ENCODE results near the gene CLMP.
"Not testable (repeated sequence)": the region's sequence is repeated elsewhere in the genome, so short reads cannot be mapped to it uniquely, and the experiment has no call there.

Gene CLMP

DNA sequence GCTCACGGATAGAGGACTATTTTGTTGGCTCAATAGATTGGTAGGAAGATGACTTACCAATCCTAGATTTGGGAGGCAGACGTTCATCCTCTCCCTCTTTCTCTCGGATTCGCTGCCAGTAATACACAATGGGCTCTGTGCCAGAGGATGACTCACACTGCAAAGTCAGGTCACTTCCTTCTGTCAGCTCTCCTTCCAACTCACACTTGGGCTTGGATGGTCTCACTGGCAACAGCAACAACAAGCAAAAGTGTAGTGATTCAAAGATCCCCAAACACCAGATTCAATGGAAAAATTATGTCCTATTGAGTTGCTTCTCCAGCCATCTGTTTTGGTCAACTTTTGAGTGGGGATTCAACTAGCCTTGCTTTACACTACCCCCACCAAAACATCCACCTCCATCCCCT lies 111.4 kb downstream of the CLMP start:
- DNase-seq (ENCODE audit: low spot score), result peak; percentile 46

DNA sequence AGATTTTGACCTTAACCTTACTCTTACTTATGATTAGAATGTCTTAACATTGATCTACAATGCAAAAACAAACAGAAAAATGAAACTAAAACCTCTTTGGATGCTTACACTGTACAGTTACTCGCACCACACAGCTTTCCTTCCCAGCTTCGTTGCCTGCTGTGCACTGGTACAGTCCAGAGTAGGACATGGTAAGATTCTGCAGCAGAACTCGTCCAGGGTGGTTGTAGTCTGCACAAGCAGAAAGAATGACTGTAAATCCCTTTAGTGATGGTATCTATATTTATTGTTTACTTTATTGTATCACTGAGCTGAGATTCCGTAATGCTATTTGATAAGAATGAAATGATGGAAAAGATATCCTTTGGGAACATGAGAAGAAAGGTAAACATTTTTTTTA lies 112.1 kb downstream of the CLMP start:
- no peak for DNase-seq (ENCODE audit: low spot score)

DNA sequence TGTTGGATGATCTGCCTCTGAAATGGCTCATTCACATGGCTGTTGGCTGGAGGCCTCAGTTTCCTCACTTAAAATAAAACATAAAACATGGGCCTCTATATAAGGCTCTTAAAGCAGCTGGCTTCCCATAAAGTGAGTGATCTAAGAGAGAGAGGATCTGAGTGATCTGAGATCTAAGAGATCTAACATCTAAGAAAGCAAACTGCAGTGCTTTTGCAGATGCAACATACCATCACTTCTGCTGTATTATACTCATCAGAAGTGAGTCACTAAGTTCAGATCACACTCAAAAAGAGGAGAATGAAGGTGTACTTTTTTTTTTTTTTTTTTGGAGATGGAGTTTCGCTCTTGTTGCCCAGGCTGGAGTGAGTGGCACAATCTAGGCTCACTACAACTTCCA lies 115.0 kb downstream of the CLMP start:
- no peak for DNase-seq (ENCODE audit: low spot score)

DNA sequence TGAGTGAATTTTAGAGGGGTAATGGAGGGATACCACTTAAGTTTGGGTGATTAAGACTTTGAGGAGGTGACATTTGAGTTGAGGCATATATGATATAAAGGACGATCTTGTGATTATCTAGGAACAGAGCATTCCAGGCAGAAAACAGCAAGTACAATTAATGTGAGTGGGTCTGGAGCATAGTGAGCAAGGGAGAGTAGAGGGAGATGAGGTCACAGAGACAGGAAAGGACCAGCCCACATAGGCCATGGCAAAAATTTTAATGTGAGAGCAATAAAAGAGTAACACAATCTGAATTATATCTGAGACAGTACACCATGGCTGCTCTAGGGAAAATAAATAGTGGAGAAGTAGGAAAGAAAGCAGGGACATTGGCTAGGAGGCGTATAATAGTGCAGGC lies 118.6 kb downstream of the CLMP start:
- DNase-seq (ENCODE audit: low spot score), result no peak

DNA sequence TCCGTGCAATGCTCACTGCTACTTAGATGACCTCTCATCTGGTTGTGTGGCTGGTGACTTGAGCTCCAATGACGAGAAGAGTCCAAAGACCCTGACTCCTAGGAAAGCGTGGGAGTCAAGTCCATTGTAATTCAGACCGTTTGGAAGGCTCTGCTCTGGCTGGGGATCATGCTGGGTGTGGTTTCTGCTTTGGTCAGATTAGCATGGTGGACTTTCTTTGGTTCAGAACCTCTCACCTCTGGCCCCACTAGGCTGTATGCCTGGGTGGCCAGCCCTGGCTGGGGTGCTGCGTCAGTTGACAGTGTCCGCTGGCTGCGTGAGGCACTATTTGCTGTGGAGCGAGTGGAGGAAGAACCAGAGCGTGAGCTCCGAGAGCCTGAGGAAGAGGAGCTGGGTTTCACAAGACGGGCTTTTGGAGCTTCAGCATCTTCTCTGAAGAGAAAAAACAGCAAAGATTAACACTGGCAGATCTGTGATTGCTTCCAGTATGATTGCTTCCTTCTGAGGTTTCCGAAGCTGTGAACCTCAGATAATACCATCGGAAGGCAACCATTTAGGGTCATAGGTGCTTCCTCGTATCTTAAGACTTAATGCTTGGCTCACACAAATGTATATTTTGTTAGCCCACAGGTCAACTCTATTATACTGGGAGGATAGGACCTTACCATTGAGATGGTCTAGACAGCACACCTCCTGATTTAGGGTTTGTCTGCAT lies 121.5 kb downstream of the CLMP start:
- no peak for DNase-seq (ENCODE audit: low spot score)

DNA sequence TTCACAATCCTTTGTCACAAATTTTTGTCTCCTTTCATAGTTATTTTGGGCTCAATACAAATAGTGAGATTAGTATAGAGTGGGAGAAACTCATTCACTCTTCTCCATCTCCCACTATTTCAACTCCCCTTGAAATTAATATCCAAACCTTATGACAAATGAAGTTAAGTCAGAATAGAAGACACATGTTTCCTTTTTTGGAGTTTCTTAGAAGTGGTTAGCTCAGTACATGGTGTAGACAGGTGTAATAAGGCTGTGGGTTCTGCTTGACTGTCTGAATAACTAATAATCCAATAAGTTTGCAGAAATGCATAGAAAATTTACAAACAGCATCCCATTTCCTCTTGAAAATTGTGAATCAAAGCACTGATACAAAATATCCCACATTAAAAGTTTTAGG lies 122.3 kb downstream of the CLMP start:
- DNase-seq (ENCODE audit: low spot score), result no peak

DNA sequence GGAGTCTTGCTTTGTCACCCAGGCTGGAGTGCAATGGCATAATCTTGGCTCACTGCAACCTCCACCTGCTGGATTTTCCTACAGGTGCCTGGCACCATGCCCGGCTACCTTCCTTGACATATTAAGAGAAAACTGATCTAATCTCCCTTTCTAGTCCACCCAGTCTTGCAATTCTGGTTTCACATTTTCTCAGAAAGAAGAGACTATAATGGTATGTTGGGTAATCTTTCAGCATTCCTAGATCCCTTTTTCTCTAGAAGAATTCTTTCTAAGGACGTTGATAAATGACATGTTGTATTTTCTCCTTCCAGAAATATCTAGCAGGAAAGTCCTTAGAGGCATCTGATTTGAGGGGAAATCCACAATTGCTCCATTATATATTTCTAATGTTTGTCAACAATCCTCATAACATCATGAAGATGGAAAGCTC lies 122.7 kb downstream of the CLMP start:
- no peak for DNase-seq (ENCODE audit: low spot score)

DNA sequence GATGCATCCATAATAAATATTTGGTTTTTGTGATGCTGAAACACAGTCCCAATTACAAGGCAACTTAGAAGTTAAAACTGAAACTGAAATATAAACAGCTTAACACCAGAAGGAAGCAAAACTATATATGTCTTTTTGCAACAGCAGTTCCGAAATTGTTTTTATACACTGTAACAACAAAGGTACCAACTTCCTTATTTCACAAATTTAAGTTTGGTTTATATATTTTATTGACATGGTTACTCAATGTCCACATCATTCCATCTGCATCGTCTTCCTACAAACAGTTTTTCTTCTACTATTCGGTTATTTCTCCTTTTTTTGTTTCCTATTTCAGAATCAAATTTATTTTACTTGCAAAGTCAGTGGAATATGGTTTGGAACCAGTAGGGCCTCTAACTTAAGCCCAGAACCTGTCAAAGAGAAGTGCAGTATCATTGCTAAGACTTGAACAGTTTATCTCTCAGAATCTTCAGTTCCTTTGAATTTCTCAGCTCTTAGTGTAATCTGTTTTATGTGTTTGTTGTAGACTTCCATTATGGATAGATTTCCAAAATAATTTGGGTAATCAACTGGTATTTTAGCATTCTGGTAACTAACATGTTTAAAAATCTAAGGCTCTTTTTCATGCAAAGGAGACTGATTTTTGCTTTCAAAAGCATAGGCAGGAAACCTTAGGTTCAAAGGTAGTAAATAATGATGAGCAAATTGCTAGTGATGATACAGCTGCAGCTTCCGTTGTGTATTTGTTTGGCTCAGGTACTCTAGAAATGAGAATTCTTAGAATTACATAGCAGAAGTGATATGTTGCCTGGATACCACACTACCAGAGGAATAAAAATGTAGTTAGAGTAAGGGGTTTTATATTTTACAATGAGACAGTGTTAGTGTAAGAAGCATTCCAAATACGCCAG lies 124.9 kb downstream of the CLMP start:
- DNase-seq (ENCODE audit: low spot score), result no peak

DNA sequence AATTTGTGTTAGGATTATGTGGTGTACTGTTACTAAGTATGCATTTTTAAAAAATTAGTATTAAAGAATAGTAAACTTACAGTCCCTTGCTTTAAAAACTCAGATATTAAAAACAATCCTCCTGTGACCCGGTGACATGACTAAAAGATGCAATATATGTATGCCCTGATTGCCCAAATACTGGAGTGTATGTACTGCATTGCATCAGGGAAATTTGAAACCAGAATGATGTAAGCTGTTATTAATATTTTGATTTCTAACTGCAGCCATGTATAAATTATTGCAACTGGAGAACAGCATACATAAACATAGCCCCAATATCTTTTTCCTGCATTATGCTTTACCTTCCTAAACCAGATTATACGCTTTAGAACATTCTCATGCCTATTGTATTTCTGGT lies 129.4 kb downstream of the CLMP start:
- DNase-seq (ENCODE audit: low spot score), result no peak

DNA sequence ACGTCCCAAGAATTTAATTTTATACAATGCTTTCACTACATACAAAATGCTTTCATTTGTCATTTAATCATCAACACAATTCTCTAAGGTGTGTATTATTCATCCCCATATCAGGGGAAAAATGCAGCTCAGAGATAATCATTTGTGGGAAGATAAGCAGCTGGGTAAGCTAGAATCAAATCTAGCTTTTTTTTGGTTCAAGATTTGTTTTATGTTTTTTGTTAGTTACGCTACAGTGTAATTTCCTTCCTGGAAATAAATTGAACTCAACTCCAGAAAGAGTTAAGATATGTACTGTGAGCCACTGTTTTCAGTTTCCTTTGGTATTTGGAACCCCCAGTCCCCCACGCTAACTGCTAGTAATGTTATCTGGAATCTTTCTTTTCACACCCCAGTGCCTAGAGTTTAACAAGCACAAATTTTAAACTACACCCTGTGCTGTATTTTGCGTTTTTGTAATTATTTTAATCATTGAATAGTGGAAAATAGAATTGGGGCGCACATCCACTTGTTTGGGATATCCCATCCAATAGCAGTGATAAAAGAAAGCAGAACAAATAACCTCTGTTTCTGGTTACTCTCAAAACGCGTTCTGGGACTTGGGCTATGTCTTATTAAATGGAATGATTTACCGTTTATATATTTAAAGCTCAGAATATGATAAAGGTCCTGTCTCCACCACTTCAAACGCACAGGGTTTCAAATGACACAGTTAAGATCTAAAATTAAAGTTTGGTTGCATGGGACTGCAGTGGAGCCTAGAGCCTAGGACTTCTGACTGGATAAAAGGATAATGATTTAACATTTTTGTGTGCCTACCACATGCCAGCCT lies 131.0 kb downstream of the CLMP start:
- no peak for DNase-seq (ENCODE audit: low spot score)

DNA sequence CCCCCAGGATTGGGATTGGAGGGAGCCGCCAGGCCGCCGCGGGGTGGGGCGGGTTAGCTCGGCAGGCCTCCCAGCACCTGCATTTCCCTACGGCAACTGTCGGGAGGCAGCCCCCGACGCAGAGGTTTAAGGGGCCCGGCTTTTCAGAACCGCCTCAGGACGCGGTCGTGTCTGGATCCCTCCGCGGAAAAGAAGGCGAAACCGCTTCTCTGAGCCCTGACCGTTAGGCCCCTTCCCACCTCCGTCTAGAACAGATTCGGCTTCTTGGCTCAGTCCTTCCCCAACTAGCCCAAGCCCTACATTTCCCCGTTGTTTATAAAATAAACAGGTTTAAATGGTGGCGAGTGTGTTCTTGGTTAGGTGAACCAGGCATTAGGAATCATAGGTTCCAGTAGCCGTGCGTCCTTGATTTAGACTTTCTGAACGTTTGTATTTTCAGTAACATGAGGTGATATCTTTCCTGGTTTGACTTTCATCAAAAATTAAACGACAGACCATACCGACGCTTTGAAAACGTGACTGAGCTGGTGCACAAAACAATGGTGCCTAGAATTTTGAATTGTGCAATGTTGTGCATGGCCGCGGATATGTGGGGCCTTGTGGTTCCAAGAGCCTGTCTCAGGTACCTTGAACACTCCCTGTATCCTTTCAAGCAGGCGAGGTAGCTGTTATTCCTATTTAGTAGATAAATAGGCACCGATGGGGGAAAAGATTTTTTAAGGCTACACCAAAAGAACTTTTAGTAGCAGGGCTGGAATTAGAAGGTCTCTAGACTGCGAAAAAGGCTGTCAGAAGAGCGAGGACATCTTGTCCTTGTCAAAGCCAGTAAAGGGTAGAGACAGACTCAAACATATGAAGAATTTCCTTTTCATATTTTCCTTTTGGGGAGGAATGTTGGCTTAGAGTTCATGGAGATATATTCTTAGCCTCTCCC lies 131.9 kb downstream of the CLMP start:
- no peak for DNase-seq (ENCODE audit: low spot score)

DNA sequence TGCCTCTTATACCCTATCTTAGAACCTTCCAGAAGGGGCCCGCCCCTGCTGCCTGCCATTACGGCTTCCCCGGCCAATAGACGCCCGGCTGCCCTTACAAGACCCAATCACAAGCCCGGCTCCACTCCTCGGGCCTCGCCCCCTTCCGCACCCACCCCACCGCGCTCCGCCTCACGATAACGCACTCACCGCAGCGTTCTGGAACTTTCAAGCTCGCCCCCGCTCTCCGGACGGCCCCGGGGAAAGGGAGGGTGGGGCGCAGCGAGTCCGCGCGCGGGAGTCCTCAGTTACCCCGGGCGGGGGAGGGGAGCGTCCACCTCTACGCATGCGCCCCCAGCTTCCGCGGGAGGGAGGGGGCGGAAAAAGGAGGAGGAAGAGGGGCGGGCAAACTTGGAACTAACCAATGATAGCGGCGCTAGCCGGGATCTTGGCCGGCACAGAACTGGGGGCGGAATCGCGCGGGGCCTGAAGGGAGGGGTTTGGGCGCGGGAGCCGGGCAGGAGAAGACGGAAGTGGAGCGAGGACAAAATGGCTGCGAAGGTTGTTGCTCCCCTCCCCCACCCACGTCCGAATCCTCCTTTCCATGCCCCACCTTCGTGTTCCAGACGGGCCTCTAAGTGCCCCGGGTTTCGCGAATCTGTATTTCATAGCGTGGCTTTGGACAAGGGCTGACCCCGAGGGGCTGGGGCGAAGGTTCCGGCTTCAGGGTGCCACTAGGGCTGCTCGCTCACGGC lies 132.7 kb downstream of the CLMP start:
- DNase-seq (ENCODE audit: low spot score), result peak; percentile 93

DNA sequence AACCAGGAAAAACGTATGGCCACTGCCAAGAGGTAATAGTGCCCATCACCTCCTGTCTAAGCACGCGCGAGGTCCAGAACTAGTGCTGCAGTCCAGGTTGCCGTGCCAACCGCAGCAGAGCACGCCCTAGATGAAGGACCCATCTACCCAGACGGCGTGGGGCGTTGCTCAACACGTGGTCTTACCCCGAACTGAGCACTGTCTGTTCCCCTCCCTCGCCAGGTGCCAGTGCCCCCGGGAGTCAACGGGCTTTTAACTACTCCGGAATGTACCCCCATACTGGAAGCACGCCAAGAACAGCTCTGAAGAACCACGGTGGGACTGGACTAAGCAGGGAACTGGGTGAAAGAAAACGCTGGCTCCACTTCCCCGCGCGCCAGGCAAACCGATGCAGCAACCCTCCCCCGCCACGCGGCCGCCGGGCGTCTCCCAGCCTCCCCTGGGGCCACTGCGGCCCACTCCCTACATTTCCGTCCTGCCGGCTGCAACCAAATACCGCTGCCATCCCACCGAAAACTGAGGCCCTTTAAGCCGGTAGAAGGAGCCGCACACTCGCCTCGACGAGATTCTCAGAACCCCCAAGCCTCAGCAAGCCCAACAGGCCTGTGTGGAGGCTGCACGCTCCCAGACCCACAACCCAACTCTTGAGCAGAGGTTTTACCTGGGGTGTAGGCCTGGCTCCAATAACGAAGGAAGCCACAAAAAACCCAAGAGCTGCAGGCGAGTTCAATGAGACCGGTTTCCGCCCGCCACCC lies 133.5 kb downstream of the CLMP start, which contains the start of gene HSPA8:
Gene HSPA8, minus strand, starts transcription at position 734 of the 755 bp plus-strand sequence. CDS start 812 bp downstream, outside the sequence.
- peak; percentile 47 for DNase-seq (ENCODE audit: low spot score)

DNA sequence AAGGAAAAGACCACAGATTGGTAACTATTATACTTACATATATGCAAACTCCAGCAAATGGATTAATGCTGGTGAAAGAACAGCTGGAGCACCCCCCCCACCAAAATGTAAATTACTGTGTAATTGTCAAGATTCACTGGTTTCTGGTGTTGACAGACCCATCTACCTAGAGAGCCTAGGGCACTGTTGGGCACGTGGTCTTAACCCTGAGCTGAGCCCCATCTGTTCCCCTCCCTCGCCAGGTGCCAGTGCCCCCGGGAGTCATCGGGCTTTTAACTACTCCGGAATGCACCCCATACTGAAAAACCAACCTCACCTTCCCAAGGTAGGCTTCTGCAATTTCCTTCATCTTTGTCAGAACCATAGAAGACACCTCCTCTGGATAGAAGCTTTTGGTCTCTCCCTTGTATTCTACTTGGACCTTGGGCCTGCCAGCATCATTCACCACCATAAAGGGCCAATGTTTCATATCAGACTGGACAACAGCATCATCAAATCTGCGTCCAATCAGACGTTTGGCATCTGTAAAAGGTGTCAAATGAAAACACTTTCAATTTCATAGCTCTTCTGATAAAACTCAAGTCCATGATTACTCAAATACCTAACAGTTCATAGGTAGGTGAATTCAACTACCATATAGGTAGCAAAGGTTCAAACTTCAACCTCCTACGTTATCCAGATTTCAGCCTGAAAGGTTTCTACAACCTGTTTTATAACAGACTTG lies 134.6 kb downstream of the CLMP start:
- no peak for DNase-seq (ENCODE audit: low spot score)

DNA sequence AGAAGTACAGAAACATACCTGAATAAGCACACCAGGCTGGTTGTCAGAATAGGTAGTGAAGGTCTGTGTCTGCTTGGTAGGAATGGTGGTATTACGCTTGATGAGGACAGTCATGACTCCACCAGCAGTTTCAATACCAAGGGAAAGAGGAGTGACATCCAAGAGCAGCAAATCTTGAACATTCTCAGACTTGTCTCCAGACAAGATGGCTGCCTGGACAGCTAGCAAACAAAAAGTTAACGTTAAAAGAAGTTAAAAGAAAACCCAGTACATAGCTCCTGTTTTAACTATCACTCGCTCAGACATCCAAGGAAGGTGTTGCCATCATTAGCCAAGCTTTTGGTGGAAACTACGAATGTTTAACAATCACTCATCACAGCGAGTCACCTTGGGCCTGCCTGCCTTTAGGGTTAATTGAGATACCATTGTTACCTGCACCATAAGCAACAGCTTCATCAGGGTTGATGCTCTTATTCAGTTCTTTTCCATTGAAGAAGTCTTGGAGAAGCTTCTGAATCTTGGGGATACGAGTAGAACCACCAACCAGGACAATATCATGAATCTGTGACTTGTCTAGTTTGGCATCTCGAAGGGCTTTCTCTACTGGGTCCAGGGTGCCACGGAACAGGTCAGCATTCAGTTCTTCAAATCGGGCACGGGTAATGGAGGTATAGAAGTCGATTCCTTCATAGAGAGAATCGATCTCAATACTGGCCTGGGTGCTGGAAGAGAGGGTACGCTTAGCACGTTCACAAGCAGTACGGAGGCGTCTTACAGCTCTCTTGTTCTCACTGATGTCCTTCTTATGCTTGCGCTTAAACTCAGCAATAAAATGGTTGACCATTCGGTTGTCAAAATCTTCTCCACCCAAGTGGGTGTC lies 135.8 kb downstream of the CLMP start:
- DNase-seq (ENCODE audit: low spot score), result not testable (repeated sequence)

DNA sequence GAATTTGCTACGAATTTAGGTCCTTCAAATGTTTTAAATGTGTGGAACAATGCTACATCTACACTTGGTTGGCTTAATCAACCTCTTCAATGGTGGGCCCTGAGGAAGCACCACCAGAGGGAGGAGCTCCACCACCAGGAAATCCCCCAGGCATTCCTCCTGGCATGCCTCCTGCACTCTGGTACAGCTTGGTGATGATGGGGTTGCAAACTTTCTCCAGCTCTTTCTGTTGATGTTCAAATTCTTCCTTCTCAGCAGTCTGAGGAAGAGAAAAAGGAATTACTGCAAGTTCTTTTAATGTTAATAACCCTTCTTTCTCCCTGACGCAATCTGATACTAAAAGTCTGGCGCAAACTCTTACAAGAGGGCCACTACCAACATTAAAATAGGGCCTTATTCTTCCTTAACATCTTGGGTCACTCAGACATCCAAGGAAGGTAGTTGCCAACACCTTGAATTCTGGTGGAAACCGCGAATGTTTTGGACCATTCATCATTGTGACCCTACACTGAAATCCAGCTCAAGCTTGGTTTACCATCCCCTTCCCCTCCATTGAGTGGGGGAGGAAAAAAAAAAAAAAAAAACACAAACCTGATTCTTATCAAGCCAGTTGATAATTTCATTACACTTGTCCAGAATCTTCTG lies 137.3 kb downstream of the CLMP start:
- no peak for DNase-seq (ENCODE audit: low spot score)

DNA sequence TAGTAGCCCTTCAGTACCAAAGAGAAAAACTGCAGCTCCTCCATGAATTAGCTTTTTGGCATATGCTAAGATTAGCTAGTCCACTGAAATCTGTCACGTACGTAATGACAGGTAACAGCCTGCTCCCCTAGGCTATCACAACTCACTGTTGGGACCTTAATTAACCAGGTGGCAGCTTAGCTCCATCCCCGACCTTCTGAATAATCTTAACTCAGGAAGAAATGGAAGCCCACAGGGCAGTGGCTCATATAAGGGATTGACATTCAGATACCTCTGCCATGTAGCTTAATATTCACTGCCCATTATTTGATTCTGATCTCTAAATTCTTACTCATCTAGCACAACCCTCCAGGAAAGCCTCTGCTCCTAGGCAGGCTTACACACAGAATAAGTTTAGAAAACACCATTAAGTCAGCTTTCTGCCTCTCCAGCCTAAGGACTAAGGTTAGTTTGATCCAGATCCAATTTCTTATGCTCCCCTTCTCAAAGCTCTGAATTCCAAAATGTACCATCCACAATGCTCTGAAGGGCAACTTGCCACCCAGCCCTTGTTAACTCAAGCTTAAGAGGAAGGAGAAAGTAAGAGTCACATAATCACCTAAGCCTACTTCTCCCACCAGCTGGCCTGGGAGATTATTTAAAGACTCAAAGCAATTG lies 138.1 kb downstream of the CLMP start:
- DNase-seq (ENCODE audit: low spot score), result no peak
